SKM-1 (cell line): ENCODE data around the gene STPG1.

ENCODE experiments used
- DNase-seq: peaks from one replicate; lab custom pipeline; 2025; ENCODE audit not compliant: unreplicated experiment; lab: John Stamatoyannopoulos, UW

STPG1 gene

GRCh38 chr1:24426744-24427544 lies 13.4 kb upstream of the STPG1 start:
- DNase-seq = no peak

GRCh38 chr1:24425922-24426321 lies 12.3 kb upstream of the STPG1 start:
- DNase-seq = no peak

GRCh38 chr1:24425441-24425840 lies 11.9 kb upstream of the STPG1 start:
- DNase-seq = no peak

GRCh38 chr1:24424990-24425389 lies 11.4 kb upstream of the STPG1 start:
- no peak for DNase-seq

GRCh38 chr1:24424207-24424606 lies 10.6 kb upstream of the STPG1 start:
- no peak for DNase-seq

GRCh38 chr1:24421502-24421901 lies 7.9 kb upstream of the STPG1 start:
- DNase-seq = no peak

- no peak for DNase-seq
Measured at GRCh38 chr1:24420547-24420946, 7.0 kb upstream of the STPG1 start.

GRCh38 chr1:24418898-24419628 lies 5.5 kb upstream of the STPG1 start:
- no peak for DNase-seq

- DNase-seq = no peak
Measured at GRCh38 chr1:24417681-24418080, 4.1 kb upstream of the STPG1 start.

- DNase-seq = no peak
Measured at GRCh38 chr1:24416666-24417391, 3.2 kb upstream of the STPG1 start.

- no peak for DNase-seq
Measured at GRCh38 chr1:24415910-24416665, 2.5 kb upstream of the STPG1 start.

- DNase-seq = peak; percentile 95
Measured at GRCh38 chr1:24415334-24415909, 1.8 kb upstream of the STPG1 start, which contains the start of gene NIPAL3. Gene NIPAL3, plus strand, starts transcription at chr1:24415802. Its CDS starts 3,746 bp downstream, at chr1:24419548.

GRCh38 chr1:24414775-24415333 lies 1.3 kb upstream of the STPG1 start:
- no peak for DNase-seq

GRCh38 chr1:24412408-24412807 lies 1.2 kb downstream of the STPG1 start:
- DNase-seq = no peak

GRCh38 chr1:24411963-24412362 lies 1.6 kb downstream of the STPG1 start:
- DNase-seq = no peak

GRCh38 chr1:24410750-24411149 lies 2.8 kb downstream of the STPG1 start:
- no peak for DNase-seq

- no peak for DNase-seq
Measured at GRCh38 chr1:24409535-24409934, 4.0 kb downstream of the STPG1 start.

- no peak for DNase-seq
Measured at GRCh38 chr1:24406788-24407187, 6.8 kb downstream of the STPG1 start.

GRCh38 chr1:24403806-24404205 lies 9.8 kb downstream of the STPG1 start:
- no peak for DNase-seq

GRCh38 chr1:24400065-24400464 lies 13.5 kb downstream of the STPG1 start:
- no peak for DNase-seq
